GM10266 (cell line): ENCODE measurements around the gene ZNF827.

Experiments used
- DNase-seq: peaks from one replicate; pipeline ENCODE4 v3.0.0; 2012; ENCODE audit errors: extremely low spot score
- TF ChIP-seq, protein P1 (sequence below): IDR thresholded peaks from 2 replicates; pipeline ENCODE4 v1.5.1; 2012; ENCODE audit warnings: mild to moderate bottlenecking, low read depth; ENCODE audit not compliant: control insufficient read depth, insufficient read depth; ENCODE audit errors: missing control alignments

The ZNF827 gene

DNA sequence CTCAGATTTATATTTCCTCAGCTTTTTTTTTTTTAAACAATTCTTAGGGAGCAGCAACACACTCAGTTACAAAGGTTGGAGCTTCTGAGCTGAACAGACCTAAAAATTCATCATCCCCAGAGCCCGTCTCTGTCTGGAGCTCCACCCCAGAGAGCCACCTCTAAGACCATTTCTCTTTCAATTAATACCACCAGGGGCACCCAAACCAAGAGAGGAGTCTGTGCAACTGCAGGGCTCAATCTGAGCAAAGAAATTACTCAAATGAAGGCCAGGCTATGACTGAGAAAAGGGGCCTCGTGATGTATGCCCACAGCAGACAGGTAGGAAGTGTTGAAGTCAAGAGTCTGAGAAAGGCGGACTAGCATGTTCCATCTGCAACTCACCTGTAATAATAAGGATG is 163.2 kb downstream of the ZNF827 start:
- TF ChIP-seq, protein P1, sequence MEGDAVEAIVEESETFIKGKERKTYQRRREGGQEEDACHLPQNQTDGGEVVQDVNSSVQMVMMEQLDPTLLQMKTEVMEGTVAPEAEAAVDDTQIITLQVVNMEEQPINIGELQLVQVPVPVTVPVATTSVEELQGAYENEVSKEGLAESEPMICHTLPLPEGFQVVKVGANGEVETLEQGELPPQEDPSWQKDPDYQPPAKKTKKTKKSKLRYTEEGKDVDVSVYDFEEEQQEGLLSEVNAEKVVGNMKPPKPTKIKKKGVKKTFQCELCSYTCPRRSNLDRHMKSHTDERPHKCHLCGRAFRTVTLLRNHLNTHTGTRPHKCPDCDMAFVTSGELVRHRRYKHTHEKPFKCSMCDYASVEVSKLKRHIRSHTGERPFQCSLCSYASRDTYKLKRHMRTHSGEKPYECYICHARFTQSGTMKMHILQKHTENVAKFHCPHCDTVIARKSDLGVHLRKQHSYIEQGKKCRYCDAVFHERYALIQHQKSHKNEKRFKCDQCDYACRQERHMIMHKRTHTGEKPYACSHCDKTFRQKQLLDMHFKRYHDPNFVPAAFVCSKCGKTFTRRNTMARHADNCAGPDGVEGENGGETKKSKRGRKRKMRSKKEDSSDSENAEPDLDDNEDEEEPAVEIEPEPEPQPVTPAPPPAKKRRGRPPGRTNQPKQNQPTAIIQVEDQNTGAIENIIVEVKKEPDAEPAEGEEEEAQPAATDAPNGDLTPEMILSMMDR = no peak
- DNase-seq = no peak

DNA sequence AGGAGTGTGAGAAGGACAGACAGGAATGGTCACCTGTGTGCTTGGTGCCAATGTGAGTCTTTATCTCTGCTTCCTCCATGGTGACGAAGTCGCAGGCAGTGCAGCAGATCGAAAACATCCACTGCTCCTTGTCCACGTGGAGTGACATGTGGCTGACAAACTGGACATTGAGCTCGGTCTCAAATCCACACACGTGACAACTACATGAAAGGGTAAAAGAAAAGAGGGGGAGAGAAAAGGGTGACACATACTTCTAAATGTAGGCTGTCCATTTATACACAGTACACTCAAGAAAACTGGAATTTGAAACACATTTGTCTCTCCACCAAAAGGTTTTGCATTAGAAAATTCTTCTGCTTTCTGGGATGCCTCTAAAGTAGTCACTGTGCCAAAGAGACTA is 164.2 kb downstream of the ZNF827 start:
- DNase-seq = no peak
- TF ChIP-seq, protein P1 = no peak

DNA sequence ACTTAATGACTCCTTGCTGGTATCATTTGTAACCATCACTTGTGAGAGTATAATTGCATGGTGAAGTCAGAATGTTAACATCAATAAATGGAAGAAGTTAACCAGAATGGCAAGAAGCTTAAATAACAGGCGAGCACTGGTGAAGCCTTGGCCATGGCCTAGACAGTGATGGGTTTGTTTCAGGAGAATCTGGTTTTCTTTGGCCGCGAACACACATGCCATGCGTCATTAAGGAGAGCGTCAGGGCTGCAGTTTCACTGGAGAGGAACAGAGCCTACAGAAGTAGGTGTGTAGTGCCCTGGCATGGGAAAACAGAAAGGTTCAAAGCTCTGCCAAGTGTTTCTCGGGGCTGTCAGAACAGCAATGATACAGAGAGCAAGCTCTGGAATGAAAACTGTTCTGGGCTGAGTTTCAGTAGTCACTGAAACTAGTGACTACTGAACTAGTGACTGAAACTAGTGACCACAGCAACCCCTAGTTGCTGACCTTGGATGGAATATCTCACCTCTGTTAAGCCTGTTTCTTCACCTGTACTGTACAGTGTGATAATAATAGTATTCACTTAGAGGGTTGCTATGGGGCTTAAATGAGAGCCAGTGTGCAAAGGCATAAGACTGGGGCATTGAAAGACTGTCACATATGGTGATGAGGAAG is 164.9 kb downstream of the ZNF827 start:
- TF ChIP-seq, protein P1 = no peak
- DNase-seq = no peak

GRCh38 chr4:145772347-145772746 is 166.3 kb downstream of the ZNF827 start:
- TF ChIP-seq, protein P1 = no peak

DNA sequence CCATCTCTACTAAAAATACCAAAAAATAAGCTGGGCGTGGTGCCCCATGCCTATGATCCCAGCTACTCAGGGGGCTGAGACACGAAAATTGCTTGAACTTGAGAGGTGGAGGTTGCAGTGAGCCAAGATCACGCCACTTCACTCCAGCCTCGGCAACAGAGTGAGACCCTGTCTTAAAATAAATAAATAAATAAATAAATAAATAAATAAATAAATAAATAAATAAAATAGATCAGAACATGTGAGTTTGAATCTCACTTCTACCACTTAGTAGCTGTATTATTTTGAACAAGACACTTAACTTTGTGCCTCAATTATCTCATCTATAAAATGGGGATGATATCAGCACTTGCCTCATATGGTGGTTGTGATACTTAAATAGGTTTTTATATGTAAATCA is 168.5 kb downstream of the ZNF827 start:
- DNase-seq = no peak
- TF ChIP-seq, protein P1 = no peak

More at GRCh38 chr4:145772347-145772746, 166.3 kb downstream of the ZNF827 start:
- DNase-seq = no peak

- TF ChIP-seq, protein P1 = no peak
- DNase-seq = no peak
Measured at GRCh38 chr4:145769450-145770037, 169.1 kb downstream of the ZNF827 start.

- DNase-seq = no peak
- TF ChIP-seq, protein P1 = no peak
Measured at GRCh38 chr4:145766273-145766672, 172.3 kb downstream of the ZNF827 start.
